ENCODE data around the gene LIMS1. TPM values are rescaled to one million over a fixed set of nuclear protein-coding genes. Genes with fewer than 3 reads are reported as not detected.
A peak's percentile ranks its signal among the peaks of the same experiment; 100 is the strongest.

The LIMS1 gene
- total RNA-seq, 4 donors from 2014 or later: 147 to 308 (median 224) TPM

GRCh38 chr2:108589781-108590180, 55.5 kb downstream of the LIMS1 start:
- Histone ChIP-seq H3K27me3 (no peaks in the 10 kb centered on the region), H3K4me1 (peaks cover 80 to 81% of the 10 kb centered on the region in 2 donors), H3K27ac (peak overlapping the region; percentile 83 to 87 (median 86)), H3K36me3 (no peaks in the 10 kb centered on the region), H3K9me3 (no peaks in the 10 kb centered on the region), H3K4me3 (no peak overlapping the region)
- in situ Hi-C loops (cut with MboI; ENCODE audit: low sequenced_read_pairs in 4 of 4): loop anchor here in 2 of 4 donors (10.0 to 25.0 kb wide), 2 partner anchors 127 to 245 kb away; no protein-coding TSS in a partner anchor
- no peak for DNase-seq
- TF ChIP-seq CTCF (IDR thresholded peaks at IDR 0.05 in 4 of 5, conservative IDR thresholded peaks at IDR 0.05 in 1 of 5) (no peak), POLR2A (IDR thresholded peaks at IDR 0.05) (no peak)
- no peak for ATAC-seq
- intact Hi-C loops (cut with DNase I; ENCODE audit: low total_unique reads): no loop called here

GRCh38 chr2:108591163-108591562, 56.9 kb downstream of the LIMS1 start:
- Histone ChIP-seq H3K36me3 (no peaks in the 10 kb centered on the region), H3K27me3 (no peaks in the 10 kb centered on the region), H3K4me3 (no peak overlapping the region), H3K9me3 (no peaks in the 10 kb centered on the region), H3K4me1 (peaks cover 86 to 90% of the 10 kb centered on the region in 2 donors), H3K27ac (no peak overlapping the region)
- DNase-seq: no peak
- intact Hi-C loops (cut with DNase I; ENCODE audit: low total_unique reads): no loop called here
- no peak for ATAC-seq
- TF ChIP-seq POLR2A (IDR thresholded peaks at IDR 0.05) (no peak), CTCF (IDR thresholded peaks at IDR 0.05 in 4 of 5, conservative IDR thresholded peaks at IDR 0.05 in 1 of 5) (no peak)
- in situ Hi-C loops (cut with MboI; ENCODE audit: low sequenced_read_pairs in 4 of 4): loop anchor here in 1 of 4 donors (25.0 kb wide), 1 partner anchor 129 kb away; no protein-coding TSS in a partner anchor

- in situ Hi-C loops (cut with MboI; ENCODE audit: low sequenced_read_pairs in 4 of 4) (loop anchor here in 1 of 4 donors (25.0 kb wide), 1 partner anchor 131 kb away; no protein-coding TSS in a partner anchor), intact Hi-C loops (cut with DNase I; ENCODE audit: low total_unique reads) (loop anchor here (2.0 kb wide), 1 partner anchor 43 kb away; no protein-coding TSS in a partner anchor)
- no peaks in the 10 kb centered on the region for H3K27me3 ChIP-seq
- DNase-seq (no peak), ATAC-seq (no peak)
- no peak overlapping the region for H3K4me3 ChIP-seq
- peak overlapping the region; percentile 16 to 60 (median 48) for H3K27ac ChIP-seq
- no peaks in the 10 kb centered on the region for H3K9me3 ChIP-seq
- H3K36me3 ChIP-seq: no peaks in the 10 kb centered on the region
- peaks cover 62 to 66% of the 10 kb centered on the region in 2 donors for H3K4me1 ChIP-seq
- TF ChIP-seq CTCF (IDR thresholded peaks at IDR 0.05 in 4 of 5, conservative IDR thresholded peaks at IDR 0.05 in 1 of 5) (peak in 1 of 5 experiments; percentile 20), POLR2A (IDR thresholded peaks at IDR 0.05) (no peak)
Measured at GRCh38 chr2:108593547-108594098, 59.4 kb downstream of the LIMS1 start.

- Histone ChIP-seq H3K4me1 (peaks cover 55 to 59% of the 10 kb centered on the region in 2 donors), H3K27me3 (no peaks in the 10 kb centered on the region), H3K36me3 (no peaks in the 10 kb centered on the region), H3K4me3 (no peak overlapping the region), H3K27ac (peak overlapping the region; percentile 16 to 60 (median 48)), H3K9me3 (no peaks in the 10 kb centered on the region)
- in situ Hi-C loops (cut with MboI; ENCODE audit: low sequenced_read_pairs in 4 of 4): loop anchor here in 1 of 4 donors (25.0 kb wide), 1 partner anchor 132 kb away; no protein-coding TSS in a partner anchor
- DNase-seq: no peak
- intact Hi-C loops (cut with DNase I; ENCODE audit: low total_unique reads): loop anchor here (2.0 kb wide), 1 partner anchor 42 kb away; no protein-coding TSS in a partner anchor
- no peak for TF ChIP-seq POLR2A (IDR thresholded peaks at IDR 0.05)
- TF ChIP-seq CTCF (IDR thresholded peaks at IDR 0.05 in 4 of 5, conservative IDR thresholded peaks at IDR 0.05 in 1 of 5): no peak
- ATAC-seq: peak in 1 of 2 donors; percentile 37
Measured at GRCh38 chr2:108594132-108594981, 60.1 kb downstream of the LIMS1 start.

All from gastrocnemius medialis (tissue), 4 donors.